Raji (cell line): ENCODE results near the gene XIRP1.

Experiments
- POLR2A ChIP-seq: IDR thresholded peaks from 2 replicates; pipeline ENCODE4 v1.6.1; 2011; ENCODE audit warnings: low read depth, low read length, control low read depth; ENCODE audit not compliant: insufficient read depth

XIRP1 gene

GRCh38 chr3:39147711-39148434 lies 44.5 kb downstream of the XIRP1 start:
- no peak; the same call in 1 of the 2 replicates for TF ChIP-seq POLR2A

GRCh38 chr3:39146611-39147591 lies 45.5 kb downstream of the XIRP1 start:
- TF ChIP-seq POLR2A, result peak; percentile 24; the same call in 1 of the 2 replicates

GRCh38 chr3:39146083-39146501 lies 46.3 kb downstream of the XIRP1 start:
- TF ChIP-seq POLR2A, result no peak

- no peak for TF ChIP-seq POLR2A
These were observed 47.5 kb downstream of the XIRP1 start for GRCh38 chr3:39144748-39145380.

GRCh38 chr3:39144095-39144747 lies 48.2 kb downstream of the XIRP1 start:
- no peak for TF ChIP-seq POLR2A

DNA sequence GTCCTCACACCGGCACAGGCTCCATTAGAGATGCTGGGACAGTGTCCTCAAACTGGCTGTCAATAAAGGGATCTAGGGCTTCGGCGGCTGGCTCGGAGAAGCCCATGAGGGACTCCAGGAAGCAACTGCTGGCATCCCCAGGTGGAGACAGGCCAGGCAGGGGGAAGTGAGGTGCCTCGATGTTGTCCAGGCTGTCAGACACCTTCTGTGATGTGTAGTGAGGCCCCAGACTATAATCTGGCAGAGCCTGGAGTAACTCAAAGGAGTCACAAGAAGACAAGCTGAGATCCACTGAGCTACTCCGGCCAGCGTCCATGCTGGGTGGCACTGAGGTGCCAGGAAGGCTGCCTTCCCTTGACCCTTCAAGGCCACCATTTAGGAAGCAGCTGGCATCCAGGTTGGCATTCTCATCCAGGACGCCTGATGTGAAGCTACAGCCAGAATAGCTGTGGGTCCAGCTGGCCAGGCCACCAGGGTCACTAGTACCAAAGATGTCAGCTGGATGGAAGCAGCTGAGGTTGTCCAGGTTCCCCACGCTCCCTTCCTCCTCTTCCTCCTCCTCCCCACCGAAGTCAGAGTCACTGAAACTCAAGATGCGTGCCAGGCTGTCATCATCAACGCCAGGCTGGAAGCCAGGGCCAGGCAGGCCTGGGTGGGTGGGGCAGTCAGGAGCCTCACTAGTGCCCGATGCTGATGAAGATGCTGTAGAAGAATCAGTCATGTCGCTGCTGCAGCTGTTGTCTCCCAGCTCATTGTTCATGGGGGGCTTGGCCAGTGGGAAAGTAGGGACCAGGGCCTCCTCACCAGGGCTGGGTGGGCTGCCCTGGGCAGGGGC lies 49.1 kb downstream of the XIRP1 start:
- no peak for TF ChIP-seq POLR2A

GRCh38 chr3:39142067-39142466 lies 50.3 kb downstream of the XIRP1 start:
- no peak for TF ChIP-seq POLR2A

DNA sequence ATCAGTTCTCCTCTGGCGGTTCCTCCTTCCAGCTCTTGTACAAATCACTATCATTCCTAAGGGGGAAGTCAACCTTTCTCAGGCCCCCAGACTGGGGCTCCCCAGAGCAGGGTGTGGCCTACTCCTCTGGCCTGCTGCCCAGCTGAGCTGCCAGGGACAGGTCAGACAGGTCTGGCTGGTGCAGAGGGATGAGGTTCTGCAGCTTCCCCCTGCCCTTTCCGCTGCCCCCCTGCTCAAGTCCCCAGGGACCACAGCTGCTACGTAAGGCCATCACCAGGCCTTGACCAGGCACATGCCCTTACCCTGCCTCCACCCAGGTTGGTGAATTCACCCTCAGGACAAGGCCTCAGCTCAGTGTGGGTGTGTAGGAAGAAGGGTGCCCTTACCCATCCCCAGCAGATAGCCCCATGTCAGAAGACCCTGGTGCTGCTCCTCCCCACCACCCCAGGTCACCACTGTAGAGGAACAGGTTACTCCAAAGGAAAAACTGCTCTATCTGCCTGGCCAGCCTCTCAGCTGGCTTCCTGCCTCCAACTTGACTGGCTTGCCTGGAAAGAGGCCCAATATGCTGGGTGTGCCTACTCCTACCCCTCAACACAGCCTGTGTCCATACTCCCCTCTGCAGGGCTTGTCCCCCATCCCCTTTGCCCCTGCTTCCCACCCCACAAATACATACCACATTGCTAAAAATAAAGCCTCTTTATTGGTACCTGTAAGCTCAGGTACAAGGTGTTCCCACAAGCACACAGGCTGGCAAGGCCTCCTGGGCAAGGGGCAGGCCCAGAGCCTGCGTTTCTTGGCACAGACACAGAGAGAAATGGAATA lies 51.0 kb downstream of the XIRP1 start:
- no peak for TF ChIP-seq POLR2A

DNA sequence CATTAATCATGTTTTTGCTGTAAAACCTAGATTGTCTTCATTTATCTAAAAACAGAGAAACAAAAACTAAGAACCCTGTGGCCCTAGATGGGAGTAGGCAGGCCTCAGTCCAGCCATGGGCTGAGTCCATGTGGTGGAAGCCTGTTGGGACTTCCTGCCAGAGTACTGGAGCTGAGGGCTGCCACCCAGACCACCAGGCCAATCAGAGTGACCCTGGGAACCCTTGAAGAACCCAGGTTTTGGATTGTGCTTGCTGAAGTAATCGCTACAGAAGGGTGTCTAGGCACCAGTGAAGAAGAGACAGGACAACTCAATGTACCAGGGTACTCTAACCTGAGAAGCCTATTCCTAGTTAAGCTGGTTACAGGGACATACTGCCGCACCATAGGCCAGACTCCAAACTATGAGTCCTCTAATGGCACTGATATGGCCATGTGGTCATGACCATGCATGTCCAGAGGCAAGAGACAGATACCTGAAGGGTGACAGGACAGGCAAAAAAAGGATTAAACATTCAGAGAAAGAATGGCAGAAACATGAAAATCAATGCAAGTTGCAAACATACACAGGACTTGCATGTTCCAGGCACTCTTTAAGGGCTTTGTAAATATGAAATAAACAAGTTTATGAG lies 51.9 kb downstream of the XIRP1 start:
- TF ChIP-seq POLR2A, result no peak

GRCh38 chr3:39139442-39139841 lies 53.0 kb downstream of the XIRP1 start:
- TF ChIP-seq POLR2A, result no peak

- TF ChIP-seq POLR2A, result no peak
These were observed 53.5 kb downstream of the XIRP1 start for GRCh38 chr3:39138804-39139415.
